ENCODE results near the gene EGFR.

DNA sequence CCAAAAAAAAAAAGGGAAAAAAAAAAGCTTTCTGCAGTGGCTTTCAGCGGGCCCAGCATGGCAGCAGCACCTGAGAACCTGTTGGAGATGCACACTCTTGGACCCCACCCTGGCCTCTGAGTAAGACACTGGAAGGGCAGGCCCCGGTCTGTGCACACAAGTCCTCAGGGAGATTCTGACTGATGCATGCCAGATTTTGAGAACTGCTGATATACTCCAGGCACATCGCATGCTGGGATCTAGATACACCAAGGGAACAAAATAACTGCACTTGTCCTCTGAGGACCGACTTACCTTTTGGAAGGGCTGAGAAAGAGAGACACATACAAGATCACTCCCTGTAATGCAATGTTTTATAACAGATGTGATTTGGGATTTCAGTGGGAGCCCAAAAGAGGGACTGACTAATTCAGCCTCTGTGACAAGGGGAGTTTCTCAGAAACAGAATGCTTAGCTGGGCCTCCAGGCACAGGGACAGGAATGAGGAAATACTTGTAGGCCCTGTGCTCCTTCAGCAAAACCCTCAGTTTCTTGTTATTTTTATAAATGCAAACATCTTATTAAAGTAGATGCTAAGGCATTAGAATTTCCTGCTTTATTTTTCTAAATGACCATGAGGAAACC is 8.2 kb downstream of the EGFR start:
- TF ChIP-seq POLR2A (IDR thresholded peaks at IDR 0.05) = no peak
- TF ChIP-seq CTCF (IDR thresholded peaks at IDR 0.05) = no peak

Measured in breast epithelium (tissue), 3 donors.